Esophagus muscularis mucosa (tissue), 3 donors: ENCODE results near the gene ALDH5A1.

Experiments
- CTCF ChIP-seq, 3 experiments: fragments of 200-600 bp in 2 of 3; fragments of 450-650 bp in 1 of 3; sonication (generic) in 2 of 3; IDR thresholded peaks; one replicate each; pipeline ENCODE4 v1.5.1; 2017 to 2019; ENCODE audit warnings: antibody characterized with exemption in 3 of 3, mild to moderate bottlenecking in 2 of 3, moderate library complexity in 1 of 3
- POLR2A ChIP-seq: fragments of 450-650 bp; IDR thresholded peaks from one replicate; pipeline ENCODE4 v1.6.1; 2017; ENCODE audit warnings: antibody characterized with exemption, moderate library complexity, mild to moderate bottlenecking, low read depth
- POLR2AphosphoS5 ChIP-seq, 2 donors: sonication (generic); formaldehyde crosslinking; IDR thresholded peaks; one replicate each; pipeline ENCODE4 v1.6.1; 2017; ENCODE audit warnings: antibody characterized with exemption in 2 of 2

- no peak for TF ChIP-seq POLR2A
- no peak for TF ChIP-seq CTCF (IDR thresholded peaks at IDR 0.05)
- no peak for TF ChIP-seq POLR2AphosphoS5 (IDR thresholded peaks at IDR 0.05)
These were observed 27.7 kb downstream of the ALDH5A1 start for GRCh38 chr6:24522228-24523176.
